ENCODE measurements around the gene GPR3.

DNA sequence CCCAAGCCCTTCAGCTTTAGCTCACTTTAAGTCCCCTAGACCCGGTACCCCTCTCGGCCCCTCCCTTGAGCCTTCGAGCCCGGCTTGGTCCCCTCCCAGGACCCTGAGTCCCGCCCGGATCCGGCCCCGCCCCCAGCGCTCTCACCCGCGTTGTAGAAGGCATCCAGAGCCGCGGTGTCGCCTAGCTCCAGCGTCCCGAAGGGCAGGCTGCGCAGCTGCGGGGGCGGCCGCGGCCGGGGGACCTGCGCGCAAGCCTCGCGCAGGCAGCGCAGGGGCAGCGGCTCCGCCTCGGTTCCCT, 26.4 kb upstream of the GPR3 start:
- TF ChIP-seq POLR2A (IDR thresholded peaks at IDR 0.05) = no peak
- TF ChIP-seq, protein P1, sequence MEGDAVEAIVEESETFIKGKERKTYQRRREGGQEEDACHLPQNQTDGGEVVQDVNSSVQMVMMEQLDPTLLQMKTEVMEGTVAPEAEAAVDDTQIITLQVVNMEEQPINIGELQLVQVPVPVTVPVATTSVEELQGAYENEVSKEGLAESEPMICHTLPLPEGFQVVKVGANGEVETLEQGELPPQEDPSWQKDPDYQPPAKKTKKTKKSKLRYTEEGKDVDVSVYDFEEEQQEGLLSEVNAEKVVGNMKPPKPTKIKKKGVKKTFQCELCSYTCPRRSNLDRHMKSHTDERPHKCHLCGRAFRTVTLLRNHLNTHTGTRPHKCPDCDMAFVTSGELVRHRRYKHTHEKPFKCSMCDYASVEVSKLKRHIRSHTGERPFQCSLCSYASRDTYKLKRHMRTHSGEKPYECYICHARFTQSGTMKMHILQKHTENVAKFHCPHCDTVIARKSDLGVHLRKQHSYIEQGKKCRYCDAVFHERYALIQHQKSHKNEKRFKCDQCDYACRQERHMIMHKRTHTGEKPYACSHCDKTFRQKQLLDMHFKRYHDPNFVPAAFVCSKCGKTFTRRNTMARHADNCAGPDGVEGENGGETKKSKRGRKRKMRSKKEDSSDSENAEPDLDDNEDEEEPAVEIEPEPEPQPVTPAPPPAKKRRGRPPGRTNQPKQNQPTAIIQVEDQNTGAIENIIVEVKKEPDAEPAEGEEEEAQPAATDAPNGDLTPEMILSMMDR (IDR thresholded peaks at IDR 0.05) = no peak

All from Peyer's patch (tissue), 4 donors.